GM19372 (cell line): ENCODE data around the gene ANXA11.

Source experiments
- ATAC-seq: cut with Tn5 transposase; IDR thresholded peaks from one replicate; pipeline ENCODE4 v1.9.1; 2021; ENCODE audit warnings: mild to moderate bottlenecking, low read depth, moderate library complexity; ENCODE audit not compliant: unreplicated experiment

Gene ANXA11

GRCh38 chr10:80122110-80122710, 83.1 kb downstream of the ANXA11 start:
- ATAC-seq, result no peak

GRCh38 chr10:80118669-80119068, 86.7 kb downstream of the ANXA11 start:
- no peak for ATAC-seq

GRCh38 chr10:80110986-80111385, 94.4 kb downstream of the ANXA11 start:
- no peak for ATAC-seq

GRCh38 chr10:80108576-80109239, 96.6 kb downstream of the ANXA11 start:
- ATAC-seq, result no peak

- no peak for ATAC-seq
Measured at GRCh38 chr10:80104066-80104926, 101.0 kb downstream of the ANXA11 start.
